GM12801 (cell line): Measurements from ENCODE around the gene OGFOD2.

ENCODE experiments used
- TF ChIP-seq, protein P1 (sequence below): IDR thresholded peaks from one replicate; pipeline ENCODE4 v1.5.1; 2011; ENCODE audit warnings: control low read depth; ENCODE audit not compliant: insufficient read length; ENCODE audit errors: extremely low read depth

The OGFOD2 gene

DNA sequence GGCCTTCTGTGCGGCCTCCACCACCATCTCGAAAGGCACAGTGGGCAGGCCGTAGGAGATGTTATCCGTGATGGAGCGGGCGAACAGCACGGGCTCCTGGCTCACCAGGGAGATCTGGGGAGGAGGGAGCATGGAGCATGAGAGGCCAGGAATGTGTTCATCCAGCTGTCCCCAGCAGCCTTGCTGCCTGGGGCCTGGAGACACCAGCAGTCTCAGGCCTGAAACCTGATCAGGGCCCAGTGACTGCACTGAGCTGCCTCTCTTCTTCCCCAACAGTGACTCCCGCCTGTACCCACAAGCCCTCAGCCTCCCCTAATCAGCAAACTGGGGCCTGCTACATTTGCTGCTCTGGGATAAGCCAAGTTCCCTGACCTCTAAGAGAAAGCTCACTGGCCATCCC, 39.7 kb upstream of the OGFOD2 start:
- TF ChIP-seq, protein P1, sequence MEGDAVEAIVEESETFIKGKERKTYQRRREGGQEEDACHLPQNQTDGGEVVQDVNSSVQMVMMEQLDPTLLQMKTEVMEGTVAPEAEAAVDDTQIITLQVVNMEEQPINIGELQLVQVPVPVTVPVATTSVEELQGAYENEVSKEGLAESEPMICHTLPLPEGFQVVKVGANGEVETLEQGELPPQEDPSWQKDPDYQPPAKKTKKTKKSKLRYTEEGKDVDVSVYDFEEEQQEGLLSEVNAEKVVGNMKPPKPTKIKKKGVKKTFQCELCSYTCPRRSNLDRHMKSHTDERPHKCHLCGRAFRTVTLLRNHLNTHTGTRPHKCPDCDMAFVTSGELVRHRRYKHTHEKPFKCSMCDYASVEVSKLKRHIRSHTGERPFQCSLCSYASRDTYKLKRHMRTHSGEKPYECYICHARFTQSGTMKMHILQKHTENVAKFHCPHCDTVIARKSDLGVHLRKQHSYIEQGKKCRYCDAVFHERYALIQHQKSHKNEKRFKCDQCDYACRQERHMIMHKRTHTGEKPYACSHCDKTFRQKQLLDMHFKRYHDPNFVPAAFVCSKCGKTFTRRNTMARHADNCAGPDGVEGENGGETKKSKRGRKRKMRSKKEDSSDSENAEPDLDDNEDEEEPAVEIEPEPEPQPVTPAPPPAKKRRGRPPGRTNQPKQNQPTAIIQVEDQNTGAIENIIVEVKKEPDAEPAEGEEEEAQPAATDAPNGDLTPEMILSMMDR: no peak

DNA sequence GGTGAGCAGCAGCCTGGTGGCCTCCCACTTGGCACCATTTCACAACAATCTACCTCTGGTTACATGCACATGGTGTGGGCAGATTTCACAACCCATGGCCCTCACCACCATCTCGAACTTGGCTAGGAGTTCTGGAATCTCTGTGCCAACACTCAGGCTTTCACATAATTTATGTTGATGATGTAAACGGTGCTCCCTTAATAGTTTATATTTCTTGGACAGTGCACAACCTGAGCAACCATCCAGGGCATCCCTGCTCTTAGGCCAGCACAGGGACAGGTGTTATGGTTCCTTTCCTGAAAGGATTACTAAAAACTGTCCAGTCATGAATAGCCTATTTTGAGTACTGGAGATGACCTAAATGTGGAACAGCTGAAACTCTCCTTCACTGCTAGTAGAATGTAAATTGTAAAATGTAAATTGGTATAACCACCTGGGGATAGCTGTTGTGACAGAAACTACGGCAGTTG, 37.4 kb upstream of the OGFOD2 start:
- TF ChIP-seq, protein P1: no peak

DNA sequence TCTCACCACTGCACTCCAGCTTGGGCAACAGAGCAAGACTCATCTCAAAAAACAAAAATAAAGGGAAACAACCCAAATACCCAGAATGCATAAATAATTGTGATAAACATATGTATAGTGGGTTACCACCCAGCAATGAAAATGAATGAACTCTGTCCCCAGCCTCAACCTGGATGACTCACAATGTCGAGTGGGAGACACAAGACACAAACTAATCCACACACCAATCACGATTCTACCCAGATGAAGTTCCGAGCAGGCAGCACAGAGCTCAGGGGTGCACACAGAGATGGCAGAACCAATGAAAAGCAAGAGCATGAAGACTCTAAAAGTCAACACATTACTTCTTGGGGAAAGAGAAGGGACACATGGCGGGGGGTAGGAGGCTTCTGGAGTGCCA, 35.9 kb upstream of the OGFOD2 start:
- TF ChIP-seq, protein P1: no peak

DNA sequence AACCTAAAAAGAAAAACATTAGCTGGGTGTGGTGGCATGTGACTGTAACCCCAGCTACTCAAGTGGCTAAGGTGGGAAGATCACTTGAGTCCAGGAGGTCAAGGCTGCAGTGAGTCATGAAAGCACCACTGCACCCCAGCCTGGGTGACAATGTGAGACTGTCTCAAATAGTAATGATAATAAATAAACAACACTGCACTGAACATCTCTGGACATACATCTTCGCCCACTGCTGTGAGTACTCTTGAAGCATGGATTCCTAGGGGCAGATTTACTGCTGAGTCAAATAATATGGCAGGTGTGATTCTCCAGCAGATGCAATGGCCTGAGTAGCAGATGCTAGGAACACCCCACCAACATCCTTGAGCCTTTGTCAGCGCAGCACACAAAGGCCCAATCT, 32.4 kb upstream of the OGFOD2 start:
- TF ChIP-seq, protein P1: no peak

DNA sequence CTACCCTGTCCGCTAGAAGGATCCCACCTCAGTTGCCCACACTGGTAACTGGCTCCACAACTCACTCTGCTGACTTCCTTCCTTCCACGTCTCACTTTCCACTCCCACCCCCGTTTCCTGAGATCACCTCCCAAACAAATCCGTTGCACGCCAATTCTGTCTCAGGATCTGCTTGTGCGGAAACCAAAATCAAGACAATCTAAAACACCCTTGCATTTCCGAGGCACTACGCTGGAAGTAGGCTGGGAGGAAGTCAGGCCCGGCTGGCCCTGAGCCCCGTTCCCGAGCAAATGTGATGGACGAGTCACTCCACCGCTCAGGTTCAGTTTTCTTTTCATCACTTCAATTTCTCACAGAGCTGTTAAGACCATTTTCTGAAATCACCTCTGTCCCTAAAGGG, 31.8 kb upstream of the OGFOD2 start:
- TF ChIP-seq, protein P1: no peak

DNA sequence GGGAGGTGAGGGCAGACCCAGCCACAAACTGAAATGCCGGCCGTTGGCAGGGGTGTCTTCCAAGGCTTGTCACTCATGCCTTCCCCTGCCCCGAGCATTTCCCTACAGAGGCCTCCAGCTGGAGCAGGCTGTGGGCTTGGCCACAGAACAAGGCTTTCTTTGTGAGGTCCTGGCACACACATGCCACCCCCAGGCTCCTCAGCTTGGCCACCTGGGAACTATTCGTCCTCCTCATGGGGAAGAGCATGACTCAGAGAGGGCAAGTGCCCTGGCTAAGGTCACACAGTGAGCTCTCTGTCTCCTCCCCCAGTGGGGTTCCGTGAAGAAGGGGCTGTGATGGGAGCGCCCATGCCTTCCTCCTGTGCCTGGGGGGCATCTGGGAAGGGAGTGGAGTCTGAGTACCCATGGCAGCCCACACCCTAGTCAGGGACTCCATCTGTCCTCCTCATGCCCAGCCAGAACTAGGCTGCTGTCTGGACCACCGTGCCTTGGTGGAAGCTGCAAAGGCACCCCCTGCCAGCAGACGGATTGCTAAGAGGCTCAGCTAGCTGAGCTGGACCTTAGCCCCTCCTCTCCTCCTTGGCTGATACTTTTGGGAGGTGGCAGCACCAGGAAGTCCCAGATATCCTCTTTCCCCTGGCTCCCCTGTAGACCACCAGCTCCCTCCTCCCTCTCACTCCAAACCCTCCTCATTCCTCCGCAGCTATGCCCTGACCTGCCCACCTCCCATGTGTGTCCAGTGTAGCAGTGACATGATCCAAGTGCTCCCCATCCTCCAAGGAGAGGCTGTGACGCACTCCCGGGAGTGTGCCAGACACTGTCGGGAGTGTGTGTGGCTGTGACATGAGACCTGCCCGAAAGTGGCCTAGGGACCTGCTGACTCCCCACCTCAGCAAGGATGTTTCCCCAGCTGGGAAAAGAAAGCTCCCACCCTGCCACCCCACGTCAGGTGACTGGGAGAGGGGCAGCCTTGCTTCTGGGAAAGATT, 30.1 kb upstream of the OGFOD2 start:
- TF ChIP-seq, protein P1: no peak

DNA sequence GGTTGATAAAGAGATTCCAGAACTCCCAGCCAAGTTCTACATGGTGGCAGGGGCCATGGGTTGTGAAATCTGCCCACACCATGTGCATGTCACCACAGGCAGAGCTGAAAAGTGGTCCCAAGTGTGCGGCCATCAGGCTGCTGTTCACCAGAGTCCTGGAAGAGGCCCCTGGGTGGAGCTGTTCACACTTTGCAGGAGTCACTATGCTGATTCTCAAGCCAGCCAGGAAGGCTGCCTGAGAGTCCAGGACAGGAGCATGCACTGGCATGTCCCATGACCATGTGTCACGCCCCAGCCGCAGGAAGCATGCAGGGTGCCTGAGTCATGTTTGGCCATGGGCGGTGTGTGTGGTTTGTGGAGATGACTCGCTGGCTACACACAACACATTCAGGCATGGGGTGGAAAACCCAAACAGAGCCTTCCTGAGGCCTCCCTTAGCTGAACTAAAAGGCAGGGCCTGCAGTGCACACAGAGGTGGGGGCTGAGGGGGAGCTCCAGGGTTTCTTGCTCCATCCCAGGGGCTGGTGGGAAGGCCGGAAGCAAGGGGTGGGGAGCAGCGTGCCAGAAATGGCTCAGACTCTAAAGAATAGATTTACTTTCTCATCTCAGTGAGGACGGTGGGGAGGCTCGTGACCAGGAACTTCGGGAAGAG, 28.2 kb upstream of the OGFOD2 start:
- TF ChIP-seq, protein P1: no peak
